OCI-M1 (cell line): ENCODE data around the gene RPS19.

Source experiments
- DNase-seq: peaks from one replicate; lab custom pipeline; 2025; lab: John Stamatoyannopoulos, UW

Gene RPS19

GRCh38 chr19:41915021-41915775 is 55.1 kb downstream of the RPS19 start:
- DNase-seq = no peak

GRCh38 chr19:41915776-41916414 is 55.8 kb downstream of the RPS19 start:
- DNase-seq = no peak

GRCh38 chr19:41917676-41918075 is 57.6 kb downstream of the RPS19 start:
- DNase-seq = no peak

GRCh38 chr19:41918095-41918494 is 58.0 kb downstream of the RPS19 start:
- DNase-seq = no peak

- DNase-seq = no peak
Measured at GRCh38 chr19:41918653-41919244, 58.7 kb downstream of the RPS19 start.

GRCh38 chr19:41919948-41920712 is 60.1 kb downstream of the RPS19 start:
- no peak for DNase-seq

GRCh38 chr19:41920882-41921576 is 61.0 kb downstream of the RPS19 start:
- DNase-seq = no peak

- DNase-seq = no peak
Measured at GRCh38 chr19:41921577-41922576, 61.8 kb downstream of the RPS19 start.
